ENCODE measurements around the gene EIF4B.
A peak's percentile ranks its signal among the peaks of the same experiment; 100 is the strongest.

The EIF4B gene

DNA sequence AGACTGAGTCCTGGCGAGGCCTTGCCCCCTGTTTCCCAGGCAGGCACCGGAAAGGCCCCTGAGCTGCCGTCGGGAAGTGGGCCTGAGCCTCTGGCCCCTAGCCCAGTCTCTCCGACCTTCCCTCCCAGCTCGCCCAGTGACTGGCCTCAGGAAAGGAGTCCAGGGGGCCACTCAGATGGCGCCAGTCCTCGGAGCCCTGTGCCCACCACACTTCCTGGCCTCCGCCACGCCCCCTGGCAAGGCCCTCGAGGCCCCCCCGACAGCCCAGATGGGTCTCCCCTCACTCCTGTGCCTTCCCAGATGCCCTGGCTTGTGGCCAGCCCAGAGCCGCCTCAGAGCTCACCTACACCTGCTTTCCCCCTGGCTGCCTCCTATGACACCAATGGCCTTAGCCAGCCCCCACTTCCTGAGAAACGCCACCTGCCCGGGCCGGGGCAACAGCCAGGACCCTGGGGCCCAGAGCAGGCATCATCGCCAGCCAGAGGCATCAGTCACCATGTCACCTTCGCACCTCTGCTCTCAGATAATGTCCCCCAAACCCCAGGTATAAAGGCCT, 54.5 kb downstream of the EIF4B start:
- ChIA-PET POLR2A (ENCODE audit: low non-redundant PET) (no interaction called here), CTCF (interaction anchor here (0.7 to 2.5 kb wide), 5 partner anchors 8 to 109 kb away, joined by 3 to 18 read pairs (median 4); no protein-coding TSS in a partner anchor)
- DNase-seq (ENCODE audit: low spot score): no peak
- H3K27ac ChIP-seq: peak overlapping the region; percentile 97
- TF ChIP-seq, protein P1, sequence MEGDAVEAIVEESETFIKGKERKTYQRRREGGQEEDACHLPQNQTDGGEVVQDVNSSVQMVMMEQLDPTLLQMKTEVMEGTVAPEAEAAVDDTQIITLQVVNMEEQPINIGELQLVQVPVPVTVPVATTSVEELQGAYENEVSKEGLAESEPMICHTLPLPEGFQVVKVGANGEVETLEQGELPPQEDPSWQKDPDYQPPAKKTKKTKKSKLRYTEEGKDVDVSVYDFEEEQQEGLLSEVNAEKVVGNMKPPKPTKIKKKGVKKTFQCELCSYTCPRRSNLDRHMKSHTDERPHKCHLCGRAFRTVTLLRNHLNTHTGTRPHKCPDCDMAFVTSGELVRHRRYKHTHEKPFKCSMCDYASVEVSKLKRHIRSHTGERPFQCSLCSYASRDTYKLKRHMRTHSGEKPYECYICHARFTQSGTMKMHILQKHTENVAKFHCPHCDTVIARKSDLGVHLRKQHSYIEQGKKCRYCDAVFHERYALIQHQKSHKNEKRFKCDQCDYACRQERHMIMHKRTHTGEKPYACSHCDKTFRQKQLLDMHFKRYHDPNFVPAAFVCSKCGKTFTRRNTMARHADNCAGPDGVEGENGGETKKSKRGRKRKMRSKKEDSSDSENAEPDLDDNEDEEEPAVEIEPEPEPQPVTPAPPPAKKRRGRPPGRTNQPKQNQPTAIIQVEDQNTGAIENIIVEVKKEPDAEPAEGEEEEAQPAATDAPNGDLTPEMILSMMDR (conservative IDR thresholded peaks at IDR 0.05; ENCODE audit: low read depth): no peak

DNA sequence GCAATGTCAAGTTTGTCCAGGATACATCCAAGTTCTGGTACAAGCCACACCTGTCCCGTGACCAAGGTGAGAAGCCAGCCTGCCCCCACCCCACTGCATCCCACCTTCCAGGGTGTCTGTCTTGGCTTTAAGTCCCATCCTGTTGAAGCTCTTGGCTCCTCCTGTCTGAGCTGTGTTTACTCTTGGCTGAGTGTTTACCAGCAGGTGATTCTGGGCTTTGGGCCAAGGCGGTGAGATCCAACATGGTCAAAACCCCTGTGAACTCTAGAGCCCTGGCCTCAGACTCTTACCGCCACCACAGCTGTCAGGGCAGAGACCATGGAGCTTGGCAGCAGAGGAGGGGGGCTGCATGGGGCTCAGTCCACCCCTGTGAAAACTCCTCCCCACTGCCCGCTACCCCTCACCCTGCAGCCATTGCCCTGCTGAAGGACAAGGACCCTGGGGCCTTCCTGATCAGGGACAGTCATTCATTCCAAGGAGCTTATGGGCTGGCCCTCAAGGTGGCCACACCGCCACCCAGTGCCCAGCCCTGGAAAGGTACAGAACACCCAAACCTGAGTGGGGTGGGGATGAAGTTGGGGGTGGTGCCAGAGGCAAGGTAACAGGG, 55.3 kb downstream of the EIF4B start:
- H3K27ac ChIP-seq: peak overlapping the region; percentile 97
- ChIA-PET CTCF (interaction anchor here (0.7 to 2.5 kb wide), 4 partner anchors 8 to 109 kb away, joined by 3 to 18 read pairs (median 5); no protein-coding TSS in a partner anchor), POLR2A (ENCODE audit: low non-redundant PET) (interaction anchor here (0.6 kb wide), 1 partner anchor 820 kb away, joined by 3 read pairs; no protein-coding TSS in a partner anchor)

GRCh38 chr12:53062011-53062961, 56.0 kb downstream of the EIF4B start:
- DNase-seq (ENCODE audit: low spot score): no peak
- CTCF ChIA-PET: interaction anchor here (1.5 to 2.5 kb wide), 3 partner anchors 9 to 37 kb away, joined by 4 to 18 read pairs (median 6); no protein-coding TSS in a partner anchor
- TF ChIP-seq, protein P1 (conservative IDR thresholded peaks at IDR 0.05; ENCODE audit: low read depth): no peak
- peak overlapping the region; percentile 97 for H3K27ac ChIP-seq
- POLR2A ChIA-PET (ENCODE audit: low non-redundant PET): interaction anchor here (0.6 kb wide), 1 partner anchor 820 kb away, joined by 3 read pairs; no protein-coding TSS in a partner anchor

More for the DNA sequence above, 55.3 kb downstream of the EIF4B start:
- no peak for DNase-seq (ENCODE audit: low spot score)
- TF ChIP-seq, protein P1 (conservative IDR thresholded peaks at IDR 0.05; ENCODE audit: low read depth): no peak; the same call in 1 of the 2 replicates

GRCh38 chr12:53062977-53063707, 56.9 kb downstream of the EIF4B start:
- H3K27ac ChIP-seq: peak overlapping the region; percentile 97
- TF ChIP-seq, protein P1 (conservative IDR thresholded peaks at IDR 0.05; ENCODE audit: low read depth): no peak
- CTCF ChIA-PET: interaction anchor here (0.8 to 7.5 kb wide), 3 partner anchors 9 to 37 kb away, joined by 3 to 132 read pairs (median 18); partner anchors contain the start of genes IGFBP6 and SOAT2
- POLR2A ChIA-PET (ENCODE audit: low non-redundant PET): no interaction called here
- DNase-seq (ENCODE audit: low spot score): no peak

- POLR2A ChIA-PET (ENCODE audit: low non-redundant PET): no interaction called here
- CTCF ChIA-PET: interaction anchor here (0.8 to 7.5 kb wide), 3 partner anchors 10 to 116 kb away, joined by 3 to 132 read pairs (median 6); partner anchors contain the start of genes IGFBP6, SOAT2 and ZNF740
- peak overlapping the region; percentile 97 for H3K27ac ChIP-seq
- TF ChIP-seq, protein P1 (conservative IDR thresholded peaks at IDR 0.05; ENCODE audit: low read depth): no peak
- DNase-seq (ENCODE audit: low spot score): no peak
These were observed 57.7 kb downstream of the EIF4B start for GRCh38 chr12:53063708-53064612.

Measured in RWPE1 (cell line).